HEK293 (cell line): ENCODE results near the gene FBLN5.

Source experiments
- EGR2 ChIP-seq: fragments of 450-650 bp; formaldehyde crosslinking; IDR thresholded peaks from 2 replicates; pipeline ENCODE4 v1.5.1; 2016; ENCODE audit warnings: low read depth, missing biosample characterization, missing genetic modification characterization
- ELK4 ChIP-seq: IDR thresholded peaks from 2 replicates; pipeline ENCODE4 v1.6.1; 2011; ENCODE audit warnings: mild to moderate bottlenecking, low read depth, low read length, borderline replicate concordance
- HOXD13 ChIP-seq: sonication (generic); formaldehyde crosslinking; IDR thresholded peaks from 2 replicates; pipeline ENCODE4 v1.8.0; 2022; ENCODE audit warnings: missing genetic modification reagents, borderline replicate concordance
- KLF1 ChIP-seq: fragments of 450-650 bp; formaldehyde crosslinking; IDR thresholded peaks from 2 replicates; pipeline ENCODE4 v1.5.1; 2016; ENCODE audit warnings: missing biosample characterization, missing genetic modification characterization
- PRDM1 ChIP-seq: fragments of 450-650 bp; formaldehyde crosslinking; IDR thresholded peaks from 2 replicates; pipeline ENCODE4; 2016; ENCODE audit warnings: missing biosample characterization, missing genetic modification characterization
- PRDM2 ChIP-seq: fragments of 450-650 bp; formaldehyde crosslinking; IDR thresholded peaks from 2 replicates; pipeline ENCODE4 v1.5.1; 2016; ENCODE audit warnings: missing biosample characterization, missing genetic modification characterization, borderline replicate concordance
- REST ChIP-seq: fragments of 450-650 bp; formaldehyde crosslinking; IDR thresholded peaks from 2 replicates; pipeline ENCODE4 v1.5.1; 2016; ENCODE audit warnings: missing biosample characterization, missing genetic modification characterization
- SP2 ChIP-seq: fragments of 450-650 bp; formaldehyde crosslinking; IDR thresholded peaks from 2 replicates; pipeline ENCODE4 v1.5.1; 2016; ENCODE audit warnings: missing biosample characterization, missing genetic modification characterization
- TCF7L2 ChIP-seq: IDR thresholded peaks from 2 replicates; pipeline ENCODE4 v1.6.1; 2011; ENCODE audit warnings: low read depth, mild to moderate bottlenecking, inconsistent platforms, low read length, moderate library complexity, borderline replicate concordance
- YY2 ChIP-seq: fragments of 450-650 bp; formaldehyde crosslinking; IDR thresholded peaks from 2 replicates; pipeline ENCODE4 v1.5.1; 2016; ENCODE audit warnings: missing biosample characterization, missing genetic modification characterization
- ZBTB17 ChIP-seq: fragments of 450-650 bp; formaldehyde crosslinking; IDR thresholded peaks from 2 replicates; pipeline ENCODE4 v1.5.1; 2016; ENCODE audit warnings: missing biosample characterization, missing genetic modification characterization
- ZBTB20 ChIP-seq: fragments of 450-650 bp; formaldehyde crosslinking; IDR thresholded peaks from 2 replicates; pipeline ENCODE4 v1.5.1; 2016; ENCODE audit warnings: missing biosample characterization, missing genetic modification characterization
- ZBTB8A ChIP-seq: fragments of 450-650 bp; formaldehyde crosslinking; IDR thresholded peaks from 2 replicates; pipeline ENCODE4 v1.5.1; 2016; ENCODE audit warnings: missing biosample characterization, missing genetic modification characterization
- ZFP41 ChIP-seq: fragments of 450-650 bp; formaldehyde crosslinking; IDR thresholded peaks from 2 replicates; pipeline ENCODE4 v1.5.1; 2016; ENCODE audit warnings: missing biosample characterization, missing genetic modification characterization, borderline replicate concordance
- ZNF121 ChIP-seq: fragments of 450-650 bp; formaldehyde crosslinking; IDR thresholded peaks from 2 replicates; pipeline ENCODE4 v1.5.1; 2016; ENCODE audit warnings: missing biosample characterization, missing genetic modification characterization
- ZNF146 ChIP-seq: fragments of 450-650 bp; formaldehyde crosslinking; IDR thresholded peaks from 2 replicates; pipeline ENCODE4 v1.5.1; 2016; ENCODE audit warnings: missing biosample characterization, missing genetic modification characterization
- ZNF16 ChIP-seq: fragments of 450-650 bp; formaldehyde crosslinking; IDR thresholded peaks from 2 replicates; pipeline ENCODE4 v1.5.1; 2016; ENCODE audit warnings: low read depth, missing biosample characterization, missing genetic modification characterization
- ZNF174 ChIP-seq: fragments of 450-650 bp; formaldehyde crosslinking; IDR thresholded peaks from 2 replicates; pipeline ENCODE4 v1.5.0; 2017; ENCODE audit warnings: missing biosample characterization, mild to moderate bottlenecking, missing genetic modification characterization
- ZNF19 ChIP-seq: fragments of 450-650 bp; formaldehyde crosslinking; IDR thresholded peaks from 2 replicates; pipeline ENCODE4; 2016; ENCODE audit warnings: missing biosample characterization, missing genetic modification characterization, low read depth
- ZNF2 ChIP-seq: fragments of 450-650 bp; formaldehyde crosslinking; IDR thresholded peaks from 2 replicates; pipeline ENCODE4 v1.5.1; 2016; ENCODE audit warnings: missing biosample characterization, missing genetic modification characterization
- ZNF423 ChIP-seq: fragments of 450-650 bp; formaldehyde crosslinking; IDR thresholded peaks from 2 replicates; pipeline ENCODE4 v1.5.1; 2016; ENCODE audit warnings: missing biosample characterization, missing genetic modification characterization
- ZNF473 ChIP-seq: fragments of 450-650 bp; formaldehyde crosslinking; IDR thresholded peaks from 2 replicates; pipeline ENCODE4 v1.5.1; 2017; ENCODE audit warnings: missing biosample characterization, missing genetic modification characterization
- ZNF48 ChIP-seq: fragments of 450-650 bp; formaldehyde crosslinking; IDR thresholded peaks from 2 replicates; pipeline ENCODE4 v1.5.1; 2016; ENCODE audit warnings: missing biosample characterization, missing genetic modification characterization
- ZNF521 ChIP-seq: fragments of 450-650 bp; formaldehyde crosslinking; IDR thresholded peaks from 2 replicates; pipeline ENCODE4 v1.5.1; 2017; ENCODE audit warnings: missing biosample characterization, mild to moderate bottlenecking, missing genetic modification characterization
- ZNF555 ChIP-seq: fragments of 450-650 bp; formaldehyde crosslinking; conservative IDR thresholded peaks from 2 replicates; pipeline ENCODE4 v1.5.1; 2017; ENCODE audit warnings: missing biosample characterization, mild to moderate bottlenecking, missing genetic modification characterization, inconsistent platforms
- ZNF624 ChIP-seq: fragments of 450-650 bp; formaldehyde crosslinking; IDR thresholded peaks from 2 replicates; pipeline ENCODE4 v1.5.1; 2017; ENCODE audit warnings: missing biosample characterization, missing genetic modification characterization
- ZNF639 ChIP-seq: fragments of 450-650 bp; formaldehyde crosslinking; IDR thresholded peaks from 2 replicates; pipeline ENCODE4 v1.5.1; 2016; ENCODE audit warnings: missing biosample characterization, missing genetic modification characterization
- ZNF658 ChIP-seq: fragments of 450-650 bp; formaldehyde crosslinking; IDR thresholded peaks from 2 replicates; pipeline ENCODE4; 2016; ENCODE audit warnings: missing biosample characterization, missing genetic modification characterization
- ZNF707 ChIP-seq: fragments of 450-650 bp; formaldehyde crosslinking; IDR thresholded peaks from 2 replicates; pipeline ENCODE4 v1.5.1; 2016; ENCODE audit warnings: missing biosample characterization, missing genetic modification characterization
- ZNF76 ChIP-seq: fragments of 450-650 bp; formaldehyde crosslinking; IDR thresholded peaks from 2 replicates; pipeline ENCODE4; 2016; ENCODE audit warnings: low read depth, missing biosample characterization, missing genetic modification characterization, borderline replicate concordance

Gene FBLN5

GRCh38 chr14:91858536-91859275, 88.8 kb downstream of the FBLN5 start (continued):
- TF ChIP-seq REST (tag by site-specific recombination) (no peak), ELK4 (no peak), ZNF48 (tag by site-specific recombination) (no peak), ZNF174 (tag by site-specific recombination) (no peak), ZNF639 (tag by site-specific recombination) (peak; percentile 86), ZFP41 (tag by site-specific recombination) (no peak), TCF7L2 (no peak), ZNF146 (tag by site-specific recombination) (no peak), ZNF521 (tag by site-specific recombination) (no peak), ZNF473 (no peak), PRDM1 (no peak), KLF1 (no peak), YY2 (tag by site-specific recombination) (no peak), ZNF658 (tag by site-specific recombination) (no peak), ZNF423 (tag by site-specific recombination) (no peak), ZBTB8A (tag by site-specific recombination) (no peak), ZNF555 (tag by site-specific recombination) (no peak), PRDM2 (no peak), ZNF624 (tag by site-specific recombination) (no peak), SP2 (no peak), ZNF76 (tag by site-specific recombination) (no peak), ZNF2 (tag by site-specific recombination) (no peak), EGR2 (tag by site-specific recombination) (no peak), ZBTB20 (tag by site-specific recombination) (peak; percentile 54; the same call in 1 of the 2 replicates), ZBTB17 (tag by site-specific recombination) (peak; percentile 64), ZNF16 (tag by site-specific recombination) (no peak), HOXD13 (CRISPR knock-in tag) (no peak), ZNF707 (tag by site-specific recombination) (no peak), ZNF19 (no peak), ZNF121 (no peak)
